Measurements from ENCODE around the gene OCA2. TPM values are rescaled to one million over a fixed set of nuclear protein-coding genes. Genes with fewer than 3 reads are reported as not detected.

OCA2 gene
- total RNA-seq, 4 donors from 2014 or later = 7.0 to 53.1 (median 20.4) TPM

DNA sequence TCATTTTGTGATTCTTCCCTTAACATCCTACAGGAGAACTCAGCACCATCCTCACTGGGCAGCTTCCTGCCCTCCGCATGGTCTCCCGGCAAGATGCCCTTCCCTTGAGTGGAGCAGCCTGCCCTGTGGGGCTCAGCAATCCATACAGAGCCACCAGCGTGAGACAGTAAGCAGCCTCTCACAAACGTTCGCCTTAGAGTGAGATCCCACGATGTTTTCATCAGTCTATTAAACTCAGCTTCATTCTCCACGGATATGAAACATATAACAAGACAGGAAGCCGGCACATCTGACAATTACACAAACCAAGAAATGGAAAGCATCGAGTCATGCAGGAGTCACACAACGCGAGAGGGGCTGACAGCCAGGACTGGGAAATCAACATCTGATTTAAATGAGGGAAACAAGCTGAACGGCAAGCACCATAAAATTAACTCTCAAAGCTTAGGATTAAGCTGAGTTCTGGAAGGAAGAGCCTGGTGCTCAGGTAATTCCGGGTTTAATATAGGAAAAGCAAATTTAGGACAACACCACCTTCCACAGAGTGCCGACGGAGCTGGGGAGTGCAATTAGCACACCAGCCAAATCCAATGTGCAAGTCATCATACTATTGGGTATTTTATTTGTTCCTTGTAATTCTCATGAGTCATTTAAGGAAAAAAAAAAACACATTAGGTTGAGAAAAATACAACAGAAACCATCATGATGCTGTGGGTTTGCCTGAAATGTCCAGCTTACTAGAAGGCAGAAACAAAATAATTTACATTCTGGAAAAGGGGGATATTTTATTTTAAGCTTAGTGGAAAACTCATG lies 272.0 kb downstream of the OCA2 start:
- no peak for DNase-seq (ENCODE audit: low spot score in 2 of 2)
- TF ChIP-seq POLR2A (IDR thresholded peaks at IDR 0.05) = no peak
- TF ChIP-seq, protein P1, sequence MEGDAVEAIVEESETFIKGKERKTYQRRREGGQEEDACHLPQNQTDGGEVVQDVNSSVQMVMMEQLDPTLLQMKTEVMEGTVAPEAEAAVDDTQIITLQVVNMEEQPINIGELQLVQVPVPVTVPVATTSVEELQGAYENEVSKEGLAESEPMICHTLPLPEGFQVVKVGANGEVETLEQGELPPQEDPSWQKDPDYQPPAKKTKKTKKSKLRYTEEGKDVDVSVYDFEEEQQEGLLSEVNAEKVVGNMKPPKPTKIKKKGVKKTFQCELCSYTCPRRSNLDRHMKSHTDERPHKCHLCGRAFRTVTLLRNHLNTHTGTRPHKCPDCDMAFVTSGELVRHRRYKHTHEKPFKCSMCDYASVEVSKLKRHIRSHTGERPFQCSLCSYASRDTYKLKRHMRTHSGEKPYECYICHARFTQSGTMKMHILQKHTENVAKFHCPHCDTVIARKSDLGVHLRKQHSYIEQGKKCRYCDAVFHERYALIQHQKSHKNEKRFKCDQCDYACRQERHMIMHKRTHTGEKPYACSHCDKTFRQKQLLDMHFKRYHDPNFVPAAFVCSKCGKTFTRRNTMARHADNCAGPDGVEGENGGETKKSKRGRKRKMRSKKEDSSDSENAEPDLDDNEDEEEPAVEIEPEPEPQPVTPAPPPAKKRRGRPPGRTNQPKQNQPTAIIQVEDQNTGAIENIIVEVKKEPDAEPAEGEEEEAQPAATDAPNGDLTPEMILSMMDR (IDR thresholded peaks at IDR 0.05) = no peak
- no peak for TF ChIP-seq POLR2AphosphoS5 (IDR thresholded peaks at IDR 0.05)
- TF ChIP-seq EP300 (IDR thresholded peaks at IDR 0.05) = no peak

GRCh38 chr15:27826411-27826810 lies 272.7 kb downstream of the OCA2 start:
- TF ChIP-seq, protein P1 (IDR thresholded peaks at IDR 0.05) = no peak
- TF ChIP-seq POLR2A (IDR thresholded peaks at IDR 0.05) = no peak
- no peak for TF ChIP-seq EP300 (IDR thresholded peaks at IDR 0.05)
- no peak for TF ChIP-seq POLR2AphosphoS5 (IDR thresholded peaks at IDR 0.05)
- H3K9me3 ChIP-seq = no peaks in the 10 kb centered on the region
- WGBS = 83% methylated on average over 7 of the region's 7 CpGs
- no peak overlapping the region for H3K4me3 ChIP-seq
- H3K27ac ChIP-seq = no peak overlapping the region
- no peaks in the 10 kb centered on the region for H3K36me3 ChIP-seq
- H3K27me3 ChIP-seq = no peaks in the 10 kb centered on the region
- no peaks in the 10 kb centered on the region for H3K4me1 ChIP-seq
- DNase-seq (ENCODE audit: low spot score in 2 of 2) = no peak

More for the DNA sequence above, 272.0 kb downstream of the OCA2 start:
- H3K36me3 ChIP-seq = no peaks in the 10 kb centered on the region
- WGBS = 51% methylated on average over 15 of the region's 15 CpGs
- H3K9me3 ChIP-seq = no peaks in the 10 kb centered on the region
- H3K27ac ChIP-seq = no peak overlapping the region
- no peaks in the 10 kb centered on the region for H3K27me3 ChIP-seq
- H3K4me3 ChIP-seq = no peak overlapping the region
- no peaks in the 10 kb centered on the region for H3K4me1 ChIP-seq

DNA sequence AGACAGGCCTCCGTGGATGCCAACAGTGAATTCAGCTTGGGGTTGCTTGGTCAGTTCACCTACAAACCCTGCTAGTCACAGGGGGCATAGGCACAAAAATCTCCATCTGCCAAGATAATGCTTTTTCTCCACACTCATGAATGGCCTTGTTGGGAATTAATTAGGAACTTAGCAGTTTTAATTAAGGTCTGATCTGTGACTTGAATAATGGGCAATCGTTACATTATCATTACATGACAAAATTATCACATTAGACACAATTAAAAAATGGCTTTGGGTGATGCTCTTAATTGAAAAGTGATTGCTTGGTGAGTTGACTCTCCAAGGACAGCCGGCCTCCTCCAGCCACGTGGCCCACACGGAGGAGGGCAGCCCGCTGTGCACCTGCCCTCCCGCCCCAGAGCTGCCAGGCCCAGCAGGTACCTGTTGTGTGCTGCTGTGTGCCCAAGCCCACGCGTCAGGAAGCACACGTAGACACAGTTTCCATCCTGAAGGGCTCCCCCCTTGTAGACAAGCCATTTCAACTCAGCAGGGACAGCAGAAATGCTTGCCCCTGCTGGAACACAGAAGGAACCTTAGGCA lies 274.2 kb downstream of the OCA2 start:
- H3K27ac ChIP-seq = no peak overlapping the region
- H3K27me3 ChIP-seq = no peaks in the 10 kb centered on the region
- TF ChIP-seq EP300 (IDR thresholded peaks at IDR 0.05) (no peak), POLR2AphosphoS5 (IDR thresholded peaks at IDR 0.05) (no peak), POLR2A (IDR thresholded peaks at IDR 0.05) (no peak)
- TF ChIP-seq, protein P1 (IDR thresholded peaks at IDR 0.05) = no peak
- H3K4me3 ChIP-seq = no peak overlapping the region
- H3K9me3 ChIP-seq = no peaks in the 10 kb centered on the region
- no peaks in the 10 kb centered on the region for H3K4me1 ChIP-seq
- DNase-seq (ENCODE audit: low spot score in 2 of 2) = no peak
- WGBS = 87% methylated on average over 10 of the region's 10 CpGs
- H3K36me3 ChIP-seq = no peaks in the 10 kb centered on the region

GRCh38 chr15:27821273-27821672 lies 277.8 kb downstream of the OCA2 start:
- Histone ChIP-seq H3K4me1 (no peaks in the 10 kb centered on the region), H3K27ac (no peak overlapping the region), H3K36me3 (no peaks in the 10 kb centered on the region), H3K27me3 (no peaks in the 10 kb centered on the region), H3K9me3 (peaks cover 10% of the 10 kb centered on the region), H3K4me3 (no peak overlapping the region)
- TF ChIP-seq POLR2AphosphoS5 (IDR thresholded peaks at IDR 0.05) (no peak), EP300 (IDR thresholded peaks at IDR 0.05) (no peak), POLR2A (IDR thresholded peaks at IDR 0.05) (no peak)
- TF ChIP-seq, protein P1 (IDR thresholded peaks at IDR 0.05) = no peak
- DNase-seq (ENCODE audit: low spot score in 2 of 2) = no peak
- 57% methylated on average over 3 of the region's 3 CpGs for WGBS

DNA sequence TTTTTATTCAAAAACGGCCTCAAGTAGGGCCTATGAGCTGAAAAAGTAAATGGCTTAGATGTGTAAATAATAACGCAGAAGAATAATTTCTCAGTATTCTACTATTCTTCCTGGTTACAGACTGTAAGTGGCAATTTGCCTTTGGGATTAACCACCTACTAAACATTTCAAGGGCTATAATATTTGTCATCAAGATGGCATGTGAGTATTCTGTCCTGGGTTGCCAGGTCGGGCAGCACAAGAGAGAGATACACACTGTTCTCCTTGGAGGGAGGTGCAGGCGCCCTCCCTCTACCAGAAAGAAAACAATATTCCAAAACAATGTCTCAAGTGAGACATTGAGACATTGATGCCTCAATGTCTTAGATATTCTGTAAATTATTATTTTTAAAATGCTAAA lies 278.4 kb downstream of the OCA2 start:
- WGBS = 85% methylated on average over 4 of the region's 4 CpGs
- no peaks in the 10 kb centered on the region for H3K27me3 ChIP-seq
- H3K36me3 ChIP-seq = no peaks in the 10 kb centered on the region
- peaks cover 10% of the 10 kb centered on the region for H3K9me3 ChIP-seq
- DNase-seq (ENCODE audit: low spot score in 2 of 2) = no peak
- no peak overlapping the region for H3K4me3 ChIP-seq
- no peaks in the 10 kb centered on the region for H3K4me1 ChIP-seq
- TF ChIP-seq POLR2AphosphoS5 (IDR thresholded peaks at IDR 0.05) (no peak), EP300 (IDR thresholded peaks at IDR 0.05) (no peak), POLR2A (IDR thresholded peaks at IDR 0.05) (no peak)
- TF ChIP-seq, protein P1 (IDR thresholded peaks at IDR 0.05) = no peak
- no peak overlapping the region for H3K27ac ChIP-seq
